ENCODE data around the gene CNBD2. TPM values are rescaled to one million over a fixed set of nuclear protein-coding genes. Genes with fewer than 3 reads are reported as not detected.
"Not testable (repeated sequence)": the region's sequence is repeated elsewhere in the genome, so short reads cannot be mapped to it uniquely, and the experiment has no call there.

CNBD2 gene
- polyA plus RNA-seq, 1 donor from 2014 or later = 9.5 TPM

- Histone ChIP-seq H3K36me3 (ENCODE audit: insufficient read depth, low read length) (no peaks in the 10 kb centered on the region), H3F3A (ENCODE audit: insufficient read depth, low read length, poor library complexity, severe bottlenecking) (no peaks in the 10 kb centered on the region), H3K9me2 (ENCODE audit: insufficient read depth, low read length) (no peaks in the 10 kb centered on the region), H3K9me3 (ENCODE audit: low read length) (no peaks in the 10 kb centered on the region), H4K20me1 (ENCODE audit: insufficient read depth) (no peaks in the 10 kb centered on the region), H3K27me3 (ENCODE audit: insufficient read depth, low read depth, low read length) (no peaks in the 10 kb centered on the region), H3K4me3 (ENCODE audit: low read length) (no peak overlapping the region), H3K79me2 (replicated peaks; ENCODE audit: insufficient read depth, low read length) (no peaks in the 10 kb centered on the region), H2AFZ (ENCODE audit: low read depth, low read length) (no peak overlapping the region), H3K4me2 (ENCODE audit: low read length) (no peak overlapping the region), H3K9ac (ENCODE audit: low read length) (no peak overlapping the region), H3K27ac (ENCODE audit: low read length) (no peak overlapping the region)
- TF ChIP-seq RAD21 (conservative IDR thresholded peaks at IDR 0.05) (no peak), EZH2 (IDR thresholded peaks at IDR 0.05; ENCODE audit: borderline replicate concordance, insufficient read depth, low read length, poor library complexity, severe bottlenecking) (no peak), TAF1 (IDR thresholded peaks at IDR 0.05; ENCODE audit: low read depth) (no peak), CTCF (IDR thresholded peaks at IDR 0.05; ENCODE audit: poor library complexity, severe bottlenecking) (no peak), EP300 (conservative IDR thresholded peaks at IDR 0.05; ENCODE audit: poor library complexity, severe bottlenecking) (no peak), POLR2AphosphoS5 (IDR thresholded peaks at IDR 0.05) (no peak)
- TF ChIP-seq, protein P1, sequence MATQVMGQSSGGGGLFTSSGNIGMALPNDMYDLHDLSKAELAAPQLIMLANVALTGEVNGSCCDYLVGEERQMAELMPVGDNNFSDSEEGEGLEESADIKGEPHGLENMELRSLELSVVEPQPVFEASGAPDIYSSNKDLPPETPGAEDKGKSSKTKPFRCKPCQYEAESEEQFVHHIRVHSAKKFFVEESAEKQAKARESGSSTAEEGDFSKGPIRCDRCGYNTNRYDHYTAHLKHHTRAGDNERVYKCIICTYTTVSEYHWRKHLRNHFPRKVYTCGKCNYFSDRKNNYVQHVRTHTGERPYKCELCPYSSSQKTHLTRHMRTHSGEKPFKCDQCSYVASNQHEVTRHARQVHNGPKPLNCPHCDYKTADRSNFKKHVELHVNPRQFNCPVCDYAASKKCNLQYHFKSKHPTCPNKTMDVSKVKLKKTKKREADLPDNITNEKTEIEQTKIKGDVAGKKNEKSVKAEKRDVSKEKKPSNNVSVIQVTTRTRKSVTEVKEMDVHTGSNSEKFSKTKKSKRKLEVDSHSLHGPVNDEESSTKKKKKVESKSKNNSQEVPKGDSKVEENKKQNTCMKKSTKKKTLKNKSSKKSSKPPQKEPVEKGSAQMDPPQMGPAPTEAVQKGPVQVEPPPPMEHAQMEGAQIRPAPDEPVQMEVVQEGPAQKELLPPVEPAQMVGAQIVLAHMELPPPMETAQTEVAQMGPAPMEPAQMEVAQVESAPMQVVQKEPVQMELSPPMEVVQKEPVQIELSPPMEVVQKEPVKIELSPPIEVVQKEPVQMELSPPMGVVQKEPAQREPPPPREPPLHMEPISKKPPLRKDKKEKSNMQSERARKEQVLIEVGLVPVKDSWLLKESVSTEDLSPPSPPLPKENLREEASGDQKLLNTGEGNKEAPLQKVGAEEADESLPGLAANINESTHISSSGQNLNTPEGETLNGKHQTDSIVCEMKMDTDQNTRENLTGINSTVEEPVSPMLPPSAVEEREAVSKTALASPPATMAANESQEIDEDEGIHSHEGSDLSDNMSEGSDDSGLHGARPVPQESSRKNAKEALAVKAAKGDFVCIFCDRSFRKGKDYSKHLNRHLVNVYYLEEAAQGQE (IDR thresholded peaks at IDR 0.05; ENCODE audit: borderline replicate concordance) = no peak
These were observed 48.9 kb downstream of the CNBD2 start for GRCh38 chr20:36017048-36017951.

GRCh38 chr20:36018208-36018988 is 50.0 kb downstream of the CNBD2 start:
- no peak overlapping the region for H3K27ac ChIP-seq (ENCODE audit: low read length)
- H3K27me3 ChIP-seq (ENCODE audit: insufficient read depth, low read depth, low read length) = no peaks in the 10 kb centered on the region
- no peaks in the 10 kb centered on the region for H3K79me2 ChIP-seq (replicated peaks; ENCODE audit: insufficient read depth, low read length)
- no peak overlapping the region for H3K4me2 ChIP-seq (ENCODE audit: low read length)
- no peaks in the 10 kb centered on the region for H3K36me3 ChIP-seq (ENCODE audit: insufficient read depth, low read length)
- H4K20me1 ChIP-seq (ENCODE audit: insufficient read depth) = no peaks in the 10 kb centered on the region
- no peaks in the 10 kb centered on the region for H3K9me3 ChIP-seq (ENCODE audit: low read length)
- H3K9me2 ChIP-seq (ENCODE audit: insufficient read depth, low read length) = no peaks in the 10 kb centered on the region
- TF ChIP-seq TAF1 (IDR thresholded peaks at IDR 0.05; ENCODE audit: low read depth) (no peak), RAD21 (conservative IDR thresholded peaks at IDR 0.05) (no peak), EZH2 (IDR thresholded peaks at IDR 0.05; ENCODE audit: borderline replicate concordance, insufficient read depth, low read length, poor library complexity, severe bottlenecking) (no peak), CTCF (IDR thresholded peaks at IDR 0.05; ENCODE audit: poor library complexity, severe bottlenecking) (no peak)
- no peak overlapping the region for H3K4me3 ChIP-seq (ENCODE audit: low read length)
- H3K9ac ChIP-seq (ENCODE audit: low read length) = no peak overlapping the region
- no peaks in the 10 kb centered on the region for H3F3A ChIP-seq (ENCODE audit: insufficient read depth, low read length, poor library complexity, severe bottlenecking)
- H2AFZ ChIP-seq (ENCODE audit: low read depth, low read length) = no peak overlapping the region

- not testable (repeated sequence) for H3F3A ChIP-seq (ENCODE audit: insufficient read depth, low read length, poor library complexity, severe bottlenecking); H4K20me1 ChIP-seq (ENCODE audit: insufficient read depth); H3K9me2 ChIP-seq (ENCODE audit: insufficient read depth, low read length); H3K4me3 ChIP-seq (ENCODE audit: low read length); H3K4me2 ChIP-seq (ENCODE audit: low read length); H3K36me3 ChIP-seq (ENCODE audit: insufficient read depth, low read length); H3K27ac ChIP-seq (ENCODE audit: low read length); H2AFZ ChIP-seq (ENCODE audit: low read depth, low read length); H3K9me3 ChIP-seq (ENCODE audit: low read length); H3K27me3 ChIP-seq (ENCODE audit: insufficient read depth, low read depth, low read length); H3K9ac ChIP-seq (ENCODE audit: low read length); H3K79me2 ChIP-seq (replicated peaks; ENCODE audit: insufficient read depth, low read length)
These were observed 57.7 kb downstream of the CNBD2 start for GRCh38 chr20:36026131-36026530.

All from neural cell (in vitro differentiated cells).